ENCODE measurements around the gene ISCA2.

ISCA2 gene

GRCh38 chr14:74483321-74483720 lies 10.2 kb upstream of the ISCA2 start:
- no peaks in the 10 kb centered on the region for H3K4me1 ChIP-seq (ENCODE audit: insufficient read depth, low read length, poor library complexity, severe bottlenecking)
- no peaks in the 10 kb centered on the region for H3K9me2 ChIP-seq (replicated peaks; ENCODE audit: low read depth, low read length)
- H3K9ac ChIP-seq (ENCODE audit: low read depth, low read length, poor library complexity, severe bottlenecking): no peak overlapping the region
- peaks cover 31% of the 10 kb centered on the region for H3K36me3 ChIP-seq (ENCODE audit: insufficient read depth, low read length)
- H2AFZ ChIP-seq (ENCODE audit: low read length): no peak overlapping the region
- no peaks in the 10 kb centered on the region for H3K27me3 ChIP-seq (ENCODE audit: insufficient read depth, low read length, poor library complexity, severe bottlenecking)
- H3K79me2 ChIP-seq (ENCODE audit: insufficient read depth, low read length): no peaks in the 10 kb centered on the region
- no peaks in the 10 kb centered on the region for H4K20me1 ChIP-seq (ENCODE audit: insufficient read depth, low read length, poor library complexity, severe bottlenecking)
- no peak overlapping the region for H3K4me3 ChIP-seq (ENCODE audit: low read length, poor library complexity, severe bottlenecking)
- no peaks in the 10 kb centered on the region for H3K9me3 ChIP-seq (ENCODE audit: insufficient read depth, low read depth, low read length)
- H3K4me2 ChIP-seq (ENCODE audit: low read depth, low read length, poor library complexity, severe bottlenecking): no peak overlapping the region
- no peaks in the 10 kb centered on the region for H3F3A ChIP-seq (ENCODE audit: low read depth)
- TF ChIP-seq EZH2phosphoT487 (IDR thresholded peaks at IDR 0.05; ENCODE audit: borderline replicate concordance): no peak
- no peak for TF ChIP-seq CTCF (conservative IDR thresholded peaks at IDR 0.05; ENCODE audit: low read length)

GRCh38 chr14:74486164-74486563 lies 7.4 kb upstream of the ISCA2 start:
- Histone ChIP-seq H3K9me3 (ENCODE audit: insufficient read depth, low read depth, low read length) (no peaks in the 10 kb centered on the region), H4K20me1 (ENCODE audit: insufficient read depth, low read length, poor library complexity, severe bottlenecking) (no peaks in the 10 kb centered on the region), H3K4me2 (ENCODE audit: low read depth, low read length, poor library complexity, severe bottlenecking) (no peak overlapping the region), H3K9me2 (replicated peaks; ENCODE audit: low read depth, low read length) (no peaks in the 10 kb centered on the region), H3K36me3 (ENCODE audit: insufficient read depth, low read length) (peaks cover 21% of the 10 kb centered on the region), H3K27me3 (ENCODE audit: insufficient read depth, low read length, poor library complexity, severe bottlenecking) (no peaks in the 10 kb centered on the region), H3K4me1 (ENCODE audit: insufficient read depth, low read length, poor library complexity, severe bottlenecking) (peaks cover 13% of the 10 kb centered on the region), H3K4me3 (ENCODE audit: low read length, poor library complexity, severe bottlenecking) (no peak overlapping the region), H3K9ac (ENCODE audit: low read depth, low read length, poor library complexity, severe bottlenecking) (no peak overlapping the region), H3K79me2 (ENCODE audit: insufficient read depth, low read length) (no peaks in the 10 kb centered on the region), H3F3A (ENCODE audit: low read depth) (no peaks in the 10 kb centered on the region), H2AFZ (ENCODE audit: low read length) (no peak overlapping the region)
- no peak for TF ChIP-seq EZH2phosphoT487 (IDR thresholded peaks at IDR 0.05; ENCODE audit: borderline replicate concordance)
- TF ChIP-seq CTCF (conservative IDR thresholded peaks at IDR 0.05; ENCODE audit: low read length): no peak

GRCh38 chr14:74488786-74489397 lies 4.7 kb upstream of the ISCA2 start:
- peaks cover 18% of the 10 kb centered on the region for H3K79me2 ChIP-seq (ENCODE audit: insufficient read depth, low read length)
- H3K27me3 ChIP-seq (ENCODE audit: insufficient read depth, low read length, poor library complexity, severe bottlenecking): no peaks in the 10 kb centered on the region
- no peak overlapping the region for H2AFZ ChIP-seq (ENCODE audit: low read length)
- H3K4me3 ChIP-seq (ENCODE audit: low read length, poor library complexity, severe bottlenecking): no peak overlapping the region
- H4K20me1 ChIP-seq (ENCODE audit: insufficient read depth, low read length, poor library complexity, severe bottlenecking): no peaks in the 10 kb centered on the region
- H3K36me3 ChIP-seq (ENCODE audit: insufficient read depth, low read length): peaks cover 8% of the 10 kb centered on the region; the same call in 1 of the 2 replicates
- H3F3A ChIP-seq (ENCODE audit: low read depth): no peaks in the 10 kb centered on the region
- TF ChIP-seq CTCF (conservative IDR thresholded peaks at IDR 0.05; ENCODE audit: low read length): no peak
- no peak for TF ChIP-seq EZH2phosphoT487 (IDR thresholded peaks at IDR 0.05; ENCODE audit: borderline replicate concordance)
- peaks cover 31% of the 10 kb centered on the region for H3K4me1 ChIP-seq (ENCODE audit: insufficient read depth, low read length, poor library complexity, severe bottlenecking)
- H3K4me2 ChIP-seq (ENCODE audit: low read depth, low read length, poor library complexity, severe bottlenecking): no peak overlapping the region
- no peaks in the 10 kb centered on the region for H3K9me2 ChIP-seq (replicated peaks; ENCODE audit: low read depth, low read length)
- no peaks in the 10 kb centered on the region for H3K9me3 ChIP-seq (ENCODE audit: insufficient read depth, low read depth, low read length)
- no peak overlapping the region for H3K9ac ChIP-seq (ENCODE audit: low read depth, low read length, poor library complexity, severe bottlenecking)

Data from Loucy (cell line).